ENCODE results near the gene PACRG.

PACRG gene

GRCh38 chr6:163300838-163301237 is 573.1 kb downstream of the PACRG start:
- Histone ChIP-seq H3K27ac (ENCODE audit: low read depth, low read length) (no peak overlapping the region), H3K4me3 (ENCODE audit: low read depth, low read length) (no peak overlapping the region), H2BK5ac (ENCODE audit: low read depth, low read length, poor library complexity) (no peak overlapping the region), H3K18ac (ENCODE audit: low read length) (no peak overlapping the region), H3K4me1 (ENCODE audit: control insufficient read depth in 1 of 2, insufficient read depth in 2 of 2, low read length in 2 of 2) (no peaks in the 10 kb centered on the region), H4K91ac (ENCODE audit: low read depth, low read length) (no peak overlapping the region), H3K9ac (ENCODE audit: low read length) (no peak overlapping the region), H3K9me3 (ENCODE audit: insufficient read depth, low read depth, low read length) (no peaks in the 10 kb centered on the region), H2AFZ (ENCODE audit: insufficient read depth, low read length, poor library complexity) (no peak overlapping the region), H2BK12ac (ENCODE audit: low read length) (no peak overlapping the region), H3K27me3 (ENCODE audit: insufficient read depth, low read length) (no peaks in the 10 kb centered on the region), H3K36me3 (ENCODE audit: control insufficient read depth in 1 of 2, insufficient read depth in 2 of 2, low read length in 2 of 2) (no peaks in the 10 kb centered on the region), H3K4me2 (ENCODE audit: low read length) (no peak overlapping the region), H2BK120ac (ENCODE audit: insufficient read depth, low read length, poor library complexity) (no peak overlapping the region), H3K23ac (ENCODE audit: low read length) (no peak overlapping the region), H4K8ac (ENCODE audit: low read depth, low read length) (no peak overlapping the region), H4K12ac (ENCODE audit: low read depth, low read length) (no peak overlapping the region), H3K4ac (ENCODE audit: low read depth, low read length) (no peak overlapping the region), H2AK5ac (ENCODE audit: low read length) (no peak overlapping the region), H3K79me2 (ENCODE audit: control insufficient read depth, insufficient read depth, low read length, poor library complexity) (no peaks in the 10 kb centered on the region), H3K14ac (ENCODE audit: low read length) (no peak overlapping the region), H3K79me1 (ENCODE audit: low read length) (no peaks in the 10 kb centered on the region)
- no CpG with 5 or more reads among the region's 17 CpGs for WGBS (ENCODE audit: extremely low coverage, insufficient coverage, insufficient read length)
- no peak for DNase-seq

DNA sequence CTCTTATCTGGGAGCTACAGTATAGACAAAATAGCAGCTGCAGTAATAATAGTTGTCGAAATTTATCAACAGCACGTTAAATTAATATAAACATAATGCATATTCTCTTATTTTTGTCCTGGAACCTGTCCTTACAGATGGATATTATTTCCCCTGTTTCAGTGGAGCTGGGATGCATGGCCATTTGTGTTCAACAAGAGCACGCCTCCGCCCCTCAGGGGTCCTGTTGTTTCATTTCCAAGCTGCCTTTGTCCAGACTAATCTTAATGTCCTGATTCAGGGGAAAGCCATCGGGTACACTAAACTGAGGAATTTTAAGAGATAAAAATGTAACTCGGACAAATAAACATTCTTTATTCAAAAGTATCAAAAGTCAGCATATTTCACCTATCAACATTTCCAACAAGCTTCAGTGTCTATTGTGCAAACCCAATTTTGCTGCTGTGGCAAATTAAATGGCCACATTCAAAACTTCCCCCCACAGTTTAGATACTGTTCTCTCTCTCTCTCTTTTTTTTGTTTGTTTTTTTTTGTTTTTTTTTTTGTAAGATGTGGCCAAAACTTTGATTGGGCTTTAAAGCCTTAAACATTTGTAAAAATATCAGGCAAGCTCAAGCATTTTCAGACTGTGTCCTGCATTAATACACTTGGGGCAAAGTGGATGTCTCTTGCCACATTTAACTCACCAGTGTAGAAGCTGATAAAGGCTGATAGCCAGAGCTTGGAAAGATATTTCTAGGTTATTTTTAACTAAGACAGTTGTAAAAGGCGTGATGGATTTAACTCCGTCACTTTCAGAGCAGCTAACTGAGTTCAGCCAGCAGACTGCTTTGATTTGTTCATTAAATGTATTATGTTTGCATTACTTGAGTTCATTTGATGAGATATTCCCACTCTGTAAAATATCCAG is 574.2 kb downstream of the PACRG start:
- Histone ChIP-seq H3K4me1 (ENCODE audit: control insufficient read depth in 1 of 2, insufficient read depth in 2 of 2, low read length in 2 of 2) (no peaks in the 10 kb centered on the region), H3K18ac (ENCODE audit: low read length) (no peak overlapping the region)

DNA sequence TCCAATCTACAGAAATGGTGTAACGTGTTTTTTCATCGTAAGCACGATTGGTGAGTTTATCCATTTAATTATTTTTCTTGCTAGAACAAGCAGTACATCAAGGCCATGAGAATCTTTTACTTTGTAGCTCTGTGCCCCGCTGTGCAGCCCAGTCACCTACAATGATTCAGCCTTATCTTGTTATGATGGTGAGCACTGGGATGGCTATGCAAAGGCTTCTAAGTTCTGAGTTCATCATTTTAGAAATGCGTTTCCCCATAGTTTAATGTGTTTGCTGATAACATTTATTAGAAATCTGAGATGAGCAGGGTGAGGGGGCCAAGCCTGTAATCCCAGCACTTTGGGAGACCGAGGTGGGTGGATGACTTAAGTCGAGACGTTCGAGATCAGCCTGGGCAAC is 575.0 kb downstream of the PACRG start:
- Histone ChIP-seq H4K12ac (ENCODE audit: low read depth, low read length) (no peak overlapping the region), H3K4me3 (ENCODE audit: low read depth, low read length) (no peak overlapping the region), H3K79me2 (ENCODE audit: control insufficient read depth, insufficient read depth, low read length, poor library complexity) (no peaks in the 10 kb centered on the region)

More for the DNA sequence above, 574.2 kb downstream of the PACRG start:
- Histone ChIP-seq H3K23ac (ENCODE audit: low read length) (no peak overlapping the region), H2AK5ac (ENCODE audit: low read length) (no peak overlapping the region), H3K9me3 (ENCODE audit: insufficient read depth, low read depth, low read length) (no peaks in the 10 kb centered on the region), H4K12ac (ENCODE audit: low read depth, low read length) (no peak overlapping the region), H4K8ac (ENCODE audit: low read depth, low read length) (no peak overlapping the region), H3K9ac (ENCODE audit: low read length) (no peak overlapping the region), H2AFZ (ENCODE audit: insufficient read depth, low read length, poor library complexity) (no peak overlapping the region), H3K4ac (ENCODE audit: low read depth, low read length) (no peak overlapping the region), H3K27me3 (ENCODE audit: insufficient read depth, low read length) (no peaks in the 10 kb centered on the region), H3K27ac (ENCODE audit: low read depth, low read length) (no peak overlapping the region), H3K4me3 (ENCODE audit: low read depth, low read length) (no peak overlapping the region), H3K14ac (ENCODE audit: low read length) (no peak overlapping the region), H3K4me2 (ENCODE audit: low read length) (no peak overlapping the region), H2BK12ac (ENCODE audit: low read length) (no peak overlapping the region), H4K91ac (ENCODE audit: low read depth, low read length) (no peak overlapping the region), H2BK120ac (ENCODE audit: insufficient read depth, low read length, poor library complexity) (no peak overlapping the region), H3K79me1 (ENCODE audit: low read length) (no peaks in the 10 kb centered on the region), H3K36me3 (ENCODE audit: control insufficient read depth in 1 of 2, insufficient read depth in 2 of 2, low read length in 2 of 2) (no peaks in the 10 kb centered on the region), H3K79me2 (ENCODE audit: control insufficient read depth, insufficient read depth, low read length, poor library complexity) (no peaks in the 10 kb centered on the region), H2BK5ac (ENCODE audit: low read depth, low read length, poor library complexity) (no peak overlapping the region)
- DNase-seq, result no peak
- WGBS (ENCODE audit: extremely low coverage, insufficient coverage, insufficient read length), result no CpG with 5 or more reads among the region's 8 CpGs

DNA sequence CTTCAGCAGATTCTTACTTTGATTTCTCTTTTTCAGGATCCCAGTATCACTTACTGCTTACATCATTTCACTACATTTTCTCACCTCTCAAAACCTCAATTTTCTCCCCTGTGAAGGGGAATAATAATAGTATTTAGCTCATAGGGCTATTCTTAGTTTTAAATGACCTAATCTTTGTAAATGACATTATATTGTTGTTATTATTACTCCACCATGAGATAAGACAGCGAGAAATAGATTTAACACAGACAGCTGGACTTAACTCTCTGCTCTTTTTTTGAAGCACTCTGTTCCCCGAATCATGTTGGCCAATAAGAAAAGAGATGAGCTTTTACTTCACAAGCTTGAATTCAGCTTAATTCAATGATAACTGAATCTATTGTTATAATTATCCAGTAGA is 578.2 kb downstream of the PACRG start:
- Histone ChIP-seq H2BK120ac (ENCODE audit: insufficient read depth, low read length, poor library complexity) (no peak overlapping the region), H3K14ac (ENCODE audit: low read length) (no peak overlapping the region), H2AFZ (ENCODE audit: insufficient read depth, low read length, poor library complexity) (no peak overlapping the region), H2AK5ac (ENCODE audit: low read length) (no peak overlapping the region), H2BK12ac (ENCODE audit: low read length) (no peak overlapping the region), H4K8ac (ENCODE audit: low read depth, low read length) (no peak overlapping the region), H3K36me3 (ENCODE audit: control insufficient read depth in 1 of 2, insufficient read depth in 2 of 2, low read length in 2 of 2) (no peaks in the 10 kb centered on the region), H3K4me1 (ENCODE audit: control insufficient read depth in 1 of 2, insufficient read depth in 2 of 2, low read length in 2 of 2) (no peaks in the 10 kb centered on the region), H3K9ac (ENCODE audit: low read length) (no peak overlapping the region), H3K4ac (ENCODE audit: low read depth, low read length) (no peak overlapping the region), H3K9me3 (ENCODE audit: insufficient read depth, low read depth, low read length) (peaks cover 2% of the 10 kb centered on the region), H3K23ac (ENCODE audit: low read length) (no peak overlapping the region), H4K91ac (ENCODE audit: low read depth, low read length) (no peak overlapping the region), H3K27ac (ENCODE audit: low read depth, low read length) (no peak overlapping the region), H3K79me1 (ENCODE audit: low read length) (no peaks in the 10 kb centered on the region), H3K27me3 (ENCODE audit: insufficient read depth, low read length) (no peaks in the 10 kb centered on the region), H3K79me2 (ENCODE audit: control insufficient read depth, insufficient read depth, low read length, poor library complexity) (no peaks in the 10 kb centered on the region), H3K4me2 (ENCODE audit: low read length) (no peak overlapping the region), H3K4me3 (ENCODE audit: low read depth, low read length) (no peak overlapping the region), H2BK5ac (ENCODE audit: low read depth, low read length, poor library complexity) (no peak overlapping the region), H3K18ac (ENCODE audit: low read length) (no peak overlapping the region), H4K12ac (ENCODE audit: low read depth, low read length) (no peak overlapping the region)
- WGBS (ENCODE audit: extremely low coverage, insufficient coverage, insufficient read length), result no CpG with 5 or more reads among the region's 2 CpGs
- DNase-seq, result no peak

More for the DNA sequence above, 575.0 kb downstream of the PACRG start:
- no peak overlapping the region for H3K4ac ChIP-seq (ENCODE audit: low read depth, low read length)
- H3K9me3 ChIP-seq (ENCODE audit: insufficient read depth, low read depth, low read length), result no peaks in the 10 kb centered on the region
- H3K23ac ChIP-seq (ENCODE audit: low read length), result no peak overlapping the region
- DNase-seq, result no peak
- no peak overlapping the region for H3K27ac ChIP-seq (ENCODE audit: low read depth, low read length)
- no peak overlapping the region for H2AFZ ChIP-seq (ENCODE audit: insufficient read depth, low read length, poor library complexity)
- no peak overlapping the region for H4K91ac ChIP-seq (ENCODE audit: low read depth, low read length)
- H3K4me2 ChIP-seq (ENCODE audit: low read length), result no peak overlapping the region
- H3K9ac ChIP-seq (ENCODE audit: low read length), result no peak overlapping the region
- no peak overlapping the region for H3K18ac ChIP-seq (ENCODE audit: low read length)
- no peaks in the 10 kb centered on the region for H3K27me3 ChIP-seq (ENCODE audit: insufficient read depth, low read length)
- H2BK12ac ChIP-seq (ENCODE audit: low read length), result no peak overlapping the region
- H2AK5ac ChIP-seq (ENCODE audit: low read length), result no peak overlapping the region
- H3K36me3 ChIP-seq (ENCODE audit: control insufficient read depth in 1 of 2, insufficient read depth in 2 of 2, low read length in 2 of 2), result no peaks in the 10 kb centered on the region
- H2BK120ac ChIP-seq (ENCODE audit: insufficient read depth, low read length, poor library complexity), result no peak overlapping the region
- no peaks in the 10 kb centered on the region for H3K79me1 ChIP-seq (ENCODE audit: low read length)
- no peak overlapping the region for H3K14ac ChIP-seq (ENCODE audit: low read length)
- no peak overlapping the region for H2BK5ac ChIP-seq (ENCODE audit: low read depth, low read length, poor library complexity)
- no peaks in the 10 kb centered on the region for H3K4me1 ChIP-seq (ENCODE audit: control insufficient read depth in 1 of 2, insufficient read depth in 2 of 2, low read length in 2 of 2)
- no peak overlapping the region for H4K8ac ChIP-seq (ENCODE audit: low read depth, low read length)
- no CpG with 5 or more reads among the region's 9 CpGs for WGBS (ENCODE audit: extremely low coverage, insufficient coverage, insufficient read length)
